Mammary microvascular endothelial cell (primary cell): Measurements from ENCODE around the gene NHLRC4. TPM values are rescaled to one million over a fixed set of nuclear protein-coding genes. Genes with fewer than 3 reads are reported as not detected.

Experiments
- total RNA-seq: library from RNA; depleted of rRNA; stranded (reverse); fragments of >200 nt; gene quantifications from 2 replicates; pipeline ENCODE4 v1.2.3, GENCODE V29; 2015

The NHLRC4 gene
- total RNA-seq, result 0.59 and 0.67 TPM in 2 replicates

GRCh38 chr16:566475-567372, at the start of gene NHLRC4:
NHLRC4 (plus strand) TSS chr16:567005; CDS start chr16:568048, 1,043 bp downstream.

GRCh38 chr16:527015-527903, 39.5 kb upstream of the NHLRC4 start, which contains the start of gene CAPN15:
CAPN15 (plus strand) TSS chr16:527712; CDS start chr16:546839, 19,127 bp downstream.

GRCh38 chr16:560204-560700, 6.6 kb upstream of the NHLRC4 start, which contains the start of gene PRR35:
PRR35 (plus strand) TSS chr16:560394; CDS start chr16:563295, 2,901 bp downstream.

GRCh38 chr16:569445-570254, 2.8 kb downstream of the NHLRC4 start, which contains the start of gene PIGQ:
PIGQ (plus strand) TSS chr16:569968; CDS start chr16:574075, 4,107 bp downstream.

GRCh38 chr16:589658-590187, 22.9 kb downstream of the NHLRC4 start, which contains the start of gene RAB40C:
RAB40C (plus strand) TSS chr16:590066; CDS start chr16:590292, 226 bp downstream.

Other genes with a start within 250 kb of the NHLRC4 start
- gene AXIN1, start 214.3 kb upstream of the NHLRC4 start, total RNA-seq, result 19.2 and 23.7 TPM in 2 replicates
- gene MRPL28, start 196.5 kb upstream of the NHLRC4 start, total RNA-seq, result 146 and 154 TPM in 2 replicates
- gene PGAP6, start 185.0 kb upstream of the NHLRC4 start, total RNA-seq, result 55.5 and 64.6 TPM in 2 replicates
- 125 and 136 TPM in 2 replicates for gene NME4, start 169.8 kb upstream of the NHLRC4 start, total RNA-seq
- gene DECR2, start 165.1 kb upstream of the NHLRC4 start, total RNA-seq, result 27.5 and 30.7 TPM in 2 replicates
- 34.9 and 42.6 TPM in 2 replicates for gene RAB11FIP3, start 141.4 kb upstream of the NHLRC4 start, total RNA-seq
- 51.1 and 58.2 TPM in 2 replicates for gene CAPN15, start 39.3 kb upstream of the NHLRC4 start, total RNA-seq
- not detected in 2 replicates for gene PRR35, start 6.6 kb upstream of the NHLRC4 start, total RNA-seq
- 25.9 and 26.0 TPM in 2 replicates for gene PIGQ, start 3.0 kb downstream of the NHLRC4 start, total RNA-seq
- gene RAB40C, start 23.1 kb downstream of the NHLRC4 start, total RNA-seq, result 14.0 and 19.3 TPM in 2 replicates
- gene WFIKKN1, start 64.0 kb downstream of the NHLRC4 start, total RNA-seq, result 0.10 TPM in 1 of 2 replicates, not detected in the other
- gene METTL26, start 69.3 kb downstream of the NHLRC4 start, total RNA-seq, result 146 and 160 TPM in 2 replicates
- gene MCRIP2, start 74.8 kb downstream of the NHLRC4 start, total RNA-seq, result 27.6 and 35.6 TPM in 2 replicates
- 6.9 and 10.6 TPM in 2 replicates for gene WDR90, start 82.4 kb downstream of the NHLRC4 start, total RNA-seq
- 39.1 and 50.4 TPM in 2 replicates for gene RHOT2, start 101.1 kb downstream of the NHLRC4 start, total RNA-seq
- gene RHBDL1, start 108.7 kb downstream of the NHLRC4 start, total RNA-seq, result 0.07 and 0.69 TPM in 2 replicates
- gene STUB1, start 113.4 kb downstream of the NHLRC4 start, total RNA-seq, result 176 and 178 TPM in 2 replicates
- 71.3 and 89.9 TPM in 2 replicates for gene JMJD8, start 117.3 kb downstream of the NHLRC4 start, total RNA-seq
- 9.1 and 9.5 TPM in 2 replicates for gene WDR24, start 123.4 kb downstream of the NHLRC4 start, total RNA-seq
- gene FBXL16, start 138.8 kb downstream of the NHLRC4 start, total RNA-seq, result 0.07 TPM in 1 of 2 replicates, not detected in the other
- gene METRN, start 148.1 kb downstream of the NHLRC4 start, total RNA-seq, result 32.8 and 48.0 TPM in 2 replicates
- 39.4 and 43.4 TPM in 2 replicates for gene ANTKMT, start 154.1 kb downstream of the NHLRC4 start, total RNA-seq
- not detected in 2 replicates for gene CCDC78, start 159.4 kb downstream of the NHLRC4 start, total RNA-seq
- gene HAGHL, start 160.1 kb downstream of the NHLRC4 start, total RNA-seq, result 0.79 and 1.9 TPM in 2 replicates
- gene CIAO3, start 174.0 kb downstream of the NHLRC4 start, total RNA-seq, result 25.8 and 30.2 TPM in 2 replicates
- gene MSLN, start 193.7 kb downstream of the NHLRC4 start, total RNA-seq, result not detected in 2 replicates
- 36.4 and 42.7 TPM in 2 replicates for gene RPUSD1, start 221.4 kb downstream of the NHLRC4 start, total RNA-seq
- 19.6 and 19.7 TPM in 2 replicates for gene CHTF18, start 221.6 kb downstream of the NHLRC4 start, total RNA-seq
- gene GNG13, start 233.7 kb downstream of the NHLRC4 start, total RNA-seq, result not detected in 2 replicates